NT2/D1 (cell line): ENCODE data around the gene CD109.
"Not testable (repeated sequence)": the region's sequence is repeated elsewhere in the genome, so short reads cannot be mapped to it uniquely, and the experiment has no call there.

Experiments
- DNase-seq: peaks from one replicate; pipeline ENCODE4 v3.0.0-alpha.2; 2011; ENCODE audit warnings: low read depth, low spot score
- H3K27me3 ChIP-seq: 2 replicates; pipeline ENCODE4 v1.6.0; 2011; ENCODE audit warnings: mild to moderate bottlenecking; ENCODE audit not compliant: insufficient read length, insufficient read depth
- H3K36me3 ChIP-seq: 2 replicates; pipeline ENCODE4 v1.6.1; 2011; ENCODE audit warnings: mild to moderate bottlenecking, low read length, mixed read lengths; ENCODE audit not compliant: insufficient read depth, insufficient read length
- H3K4me1 ChIP-seq: 2 replicates; pipeline ENCODE4 v1.5.1; 2011; ENCODE audit not compliant: insufficient read depth, insufficient read length
- H3K4me3 ChIP-seq: 2 replicates; pipeline ENCODE4 v1.5.1; 2011; ENCODE audit warnings: low read depth; ENCODE audit not compliant: insufficient read length
- H3K9ac ChIP-seq: 2 replicates; pipeline ENCODE4 v1.6.0; 2011; ENCODE audit warnings: low read depth; ENCODE audit not compliant: insufficient read length
- H3K9me3 ChIP-seq: 2 replicates; pipeline ENCODE4 v1.5.1; 2011; ENCODE audit warnings: mild to moderate bottlenecking, low read length; ENCODE audit not compliant: insufficient read depth
- SUZ12 ChIP-seq: IDR thresholded peaks from 2 replicates; pipeline ENCODE4 v1.6.1; 2011; ENCODE audit not compliant: insufficient read length, insufficient read depth; ENCODE audit errors: extremely low read depth
- YY1 ChIP-seq: IDR thresholded peaks from 2 replicates; pipeline ENCODE4 v1.6.1; 2011; ENCODE audit not compliant: insufficient read length, insufficient read depth
- ZNF274 ChIP-seq: IDR thresholded peaks from 2 replicates; pipeline ENCODE4 v1.6.1; 2011; ENCODE audit warnings: mild to moderate bottlenecking, low read depth, low read length

CD109 gene

GRCh38 chr6:73719046-73719445 is 23.0 kb downstream of the CD109 start:
- H3K36me3 ChIP-seq = no peaks in the 10 kb centered on the region
- no peak overlapping the region for H3K4me3 ChIP-seq
- H3K9ac ChIP-seq = no peak overlapping the region
- TF ChIP-seq SUZ12 (no peak), ZNF274 (no peak), YY1 (no peak)
- no peaks in the 10 kb centered on the region for H3K9me3 ChIP-seq
- no peaks in the 10 kb centered on the region for H3K27me3 ChIP-seq
- no peak for DNase-seq
- no peaks in the 10 kb centered on the region for H3K4me1 ChIP-seq

GRCh38 chr6:73722318-73723060 is 26.5 kb downstream of the CD109 start:
- H3K9ac ChIP-seq = no peak overlapping the region
- H3K4me1 ChIP-seq = no peaks in the 10 kb centered on the region
- DNase-seq = no peak
- H3K4me3 ChIP-seq = no peak overlapping the region
- no peaks in the 10 kb centered on the region for H3K27me3 ChIP-seq
- no peaks in the 10 kb centered on the region for H3K36me3 ChIP-seq
- no peak for TF ChIP-seq SUZ12
- no peak for TF ChIP-seq ZNF274
- TF ChIP-seq YY1 = no peak
- H3K9me3 ChIP-seq = no peaks in the 10 kb centered on the region

- H3K9ac ChIP-seq, H3K27me3 ChIP-seq, H3K4me3 ChIP-seq: not testable (repeated sequence)
These were observed 27.5 kb downstream of the CD109 start for GRCh38 chr6:73723480-73723879.

GRCh38 chr6:73724389-73724788 is 28.4 kb downstream of the CD109 start:
- Histone ChIP-seq H3K4me3 (no peak overlapping the region), H3K4me1 (no peaks in the 10 kb centered on the region), H3K9me3 (no peaks in the 10 kb centered on the region), H3K36me3 (no peaks in the 10 kb centered on the region), H3K9ac (no peak overlapping the region), H3K27me3 (no peaks in the 10 kb centered on the region)
- DNase-seq = no peak
- TF ChIP-seq SUZ12 (no peak), ZNF274 (no peak), YY1 (no peak)

More at GRCh38 chr6:73723480-73723879, 27.5 kb downstream of the CD109 start:
- not testable (repeated sequence) for DNase-seq, H3K4me1 ChIP-seq, H3K9me3 ChIP-seq, H3K36me3 ChIP-seq

GRCh38 chr6:73725192-73725591 is 29.2 kb downstream of the CD109 start:
- not testable (repeated sequence) for H3K4me3 ChIP-seq, H3K36me3 ChIP-seq, H3K9me3 ChIP-seq, H3K4me1 ChIP-seq, H3K27me3 ChIP-seq, DNase-seq, H3K9ac ChIP-seq

GRCh38 chr6:73727114-73727513 is 31.1 kb downstream of the CD109 start:
- Histone ChIP-seq H3K9ac (no peak overlapping the region), H3K36me3 (no peaks in the 10 kb centered on the region), H3K4me3 (no peak overlapping the region), H3K4me1 (no peaks in the 10 kb centered on the region), H3K27me3 (no peaks in the 10 kb centered on the region), H3K9me3 (no peaks in the 10 kb centered on the region)
- DNase-seq = no peak
- no peak for TF ChIP-seq SUZ12
- no peak for TF ChIP-seq ZNF274
- no peak for TF ChIP-seq YY1

- no peaks in the 10 kb centered on the region for H3K9me3 ChIP-seq
These were observed 32.7 kb downstream of the CD109 start for GRCh38 chr6:73728548-73729205.

More at GRCh38 chr6:73728548-73729205, 32.7 kb downstream of the CD109 start:
- H3K4me3 ChIP-seq = no peak overlapping the region
- H3K9ac ChIP-seq = no peak overlapping the region
- H3K4me1 ChIP-seq = no peaks in the 10 kb centered on the region
- no peak for DNase-seq
- H3K27me3 ChIP-seq = no peaks in the 10 kb centered on the region
- TF ChIP-seq SUZ12 (no peak), YY1 (no peak), ZNF274 (no peak)
- no peaks in the 10 kb centered on the region for H3K36me3 ChIP-seq
